Measurements from ENCODE around the gene SETMAR.
"Not testable (repeated sequence)": the region's sequence is repeated elsewhere in the genome, so short reads cannot be mapped to it uniquely, and the experiment has no call there.

SETMAR gene

DNA sequence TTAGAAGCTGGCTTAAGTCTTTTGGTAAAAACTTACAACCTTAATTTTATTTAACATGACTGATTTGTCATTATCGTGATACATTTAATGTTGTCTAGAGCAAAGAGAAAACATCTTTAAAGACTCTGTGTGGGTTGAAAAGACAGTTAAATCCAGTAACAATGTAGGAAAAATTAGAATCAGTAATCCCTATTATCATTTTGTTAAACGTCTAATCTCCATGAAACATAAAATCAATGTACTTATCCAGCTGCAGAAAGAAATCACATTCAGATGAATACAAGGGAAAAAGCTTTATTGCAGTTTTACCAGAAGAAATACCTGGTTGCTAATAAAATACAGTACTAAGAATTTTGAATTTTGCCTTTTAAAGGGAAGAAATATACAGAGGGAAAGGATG, 21.2 kb upstream of the SETMAR start:
- no peak for TF ChIP-seq CTCF (IDR thresholded peaks at IDR 0.05; ENCODE audit: extremely low read depth, insufficient read depth, missing control alignments)
- DNase-seq (ENCODE audit: low spot score), result no peak
- in situ Hi-C loops (cut with MboI; ENCODE audit: low pct_unique_long_range_greater_than_20kb, low sequenced_read_pairs, unreplicated experiment), result loop anchor here (25.0 kb wide), 1 partner anchor 1095 kb away; the partner anchor contains the start of gene CRBN

- no peak for DNase-seq (ENCODE audit: low spot score)
- in situ Hi-C loops (cut with MboI; ENCODE audit: low pct_unique_long_range_greater_than_20kb, low sequenced_read_pairs, unreplicated experiment), result loop anchor here (25.0 kb wide), 1 partner anchor 1098 kb away; the partner anchor contains the start of gene CRBN
- TF ChIP-seq CTCF (IDR thresholded peaks at IDR 0.05; ENCODE audit: extremely low read depth, insufficient read depth, missing control alignments), result no peak
Measured at GRCh38 chr3:4284865-4285264, 18.3 kb upstream of the SETMAR start.

GRCh38 chr3:4289044-4289443, 14.1 kb upstream of the SETMAR start:
- TF ChIP-seq CTCF (IDR thresholded peaks at IDR 0.05; ENCODE audit: extremely low read depth, insufficient read depth, missing control alignments), result no peak
- in situ Hi-C loops (cut with MboI; ENCODE audit: low pct_unique_long_range_greater_than_20kb, low sequenced_read_pairs, unreplicated experiment), result loop anchor here (25.0 kb wide), 1 partner anchor 1102 kb away; the partner anchor contains the start of gene CRBN
- no peak for DNase-seq (ENCODE audit: low spot score)

DNA sequence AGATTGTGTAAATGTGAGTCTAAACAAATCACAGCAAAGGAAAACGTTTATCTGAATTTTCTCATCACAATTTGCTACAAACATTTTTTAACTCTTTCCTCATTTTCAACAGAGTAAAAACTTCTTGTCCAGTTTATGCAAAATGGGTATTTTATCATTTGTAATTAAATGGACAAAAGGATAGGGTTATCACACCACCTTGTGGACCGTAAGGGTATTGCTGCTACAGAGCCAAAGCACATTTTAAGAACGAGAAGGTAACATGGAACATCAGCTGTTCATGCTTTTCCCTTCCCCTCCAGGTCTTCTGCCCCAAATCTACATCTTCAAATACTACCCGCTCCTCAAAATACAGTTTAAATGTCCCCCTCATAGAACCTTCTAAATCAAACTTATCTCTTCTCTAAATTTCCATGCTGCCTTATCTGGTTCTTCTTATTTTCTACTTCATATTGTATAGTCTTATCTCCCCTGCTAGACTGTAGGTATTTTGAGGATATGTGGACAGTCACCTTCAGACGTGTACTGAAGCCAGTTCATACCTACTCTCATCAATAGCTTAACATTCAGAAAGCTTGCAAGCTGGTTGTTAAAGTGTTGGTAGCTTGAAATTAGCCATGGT, 12.8 kb upstream of the SETMAR start:
- peak; percentile 38 for DNase-seq (ENCODE audit: low spot score)
- peak; percentile 86 for TF ChIP-seq CTCF (IDR thresholded peaks at IDR 0.05; ENCODE audit: extremely low read depth, insufficient read depth, missing control alignments)
- in situ Hi-C loops (cut with MboI; ENCODE audit: low pct_unique_long_range_greater_than_20kb, low sequenced_read_pairs, unreplicated experiment), result loop anchor here (25.0 kb wide), 1 partner anchor 1103 kb away; the partner anchor contains the start of gene CRBN

- in situ Hi-C loops (cut with MboI; ENCODE audit: low pct_unique_long_range_greater_than_20kb, low sequenced_read_pairs, unreplicated experiment), result loop anchor here (25.0 kb wide), 1 partner anchor 1105 kb away; the partner anchor contains the start of gene CRBN
- no peak for TF ChIP-seq CTCF (IDR thresholded peaks at IDR 0.05; ENCODE audit: extremely low read depth, insufficient read depth, missing control alignments)
- DNase-seq (ENCODE audit: low spot score), result no peak
Measured at GRCh38 chr3:4292301-4292700, 10.9 kb upstream of the SETMAR start.

DNA sequence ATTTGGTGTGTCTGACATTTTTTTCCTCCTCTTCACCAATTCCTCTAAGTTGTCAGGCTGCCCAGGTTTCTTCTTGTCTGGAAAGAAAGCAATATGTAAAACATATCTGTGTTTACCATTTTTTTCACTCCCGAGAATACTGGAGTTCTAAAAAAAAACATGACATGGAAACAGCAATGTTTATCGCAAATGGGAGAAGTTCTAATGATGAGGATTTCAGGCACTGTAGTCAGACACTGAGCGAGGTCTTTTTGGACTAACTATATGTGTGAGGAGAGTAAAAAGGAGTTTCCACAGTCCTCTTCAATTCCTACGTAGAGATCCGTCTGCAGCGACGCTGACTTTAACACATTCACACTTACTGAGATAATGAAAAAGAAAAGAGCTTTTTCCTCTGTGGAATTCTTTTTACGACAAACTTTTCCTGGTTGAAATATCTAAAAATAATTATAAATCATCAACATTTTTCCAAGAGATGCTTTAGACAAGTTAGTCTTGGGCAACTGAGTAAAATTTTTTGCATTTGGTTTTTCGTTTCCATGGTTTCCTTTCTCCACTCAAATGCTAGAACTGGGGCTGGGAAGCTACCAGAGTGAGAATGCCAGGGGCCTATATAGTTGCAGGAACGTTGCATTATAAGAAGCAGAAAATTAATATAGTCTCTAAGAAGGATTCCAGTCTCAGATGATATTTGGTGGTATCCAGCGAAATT, 8.4 kb upstream of the SETMAR start:
- in situ Hi-C loops (cut with MboI; ENCODE audit: low pct_unique_long_range_greater_than_20kb, low sequenced_read_pairs, unreplicated experiment), result loop anchor here (25.0 kb wide), 1 partner anchor 1107 kb away; the partner anchor contains the start of gene CRBN
- no peak for DNase-seq (ENCODE audit: low spot score)

GRCh38 chr3:4296454-4296853, 6.7 kb upstream of the SETMAR start:
- in situ Hi-C loops (cut with MboI; ENCODE audit: low pct_unique_long_range_greater_than_20kb, low sequenced_read_pairs, unreplicated experiment), result loop anchor here (25.0 kb wide), 1 partner anchor 1109 kb away; the partner anchor contains the start of gene CRBN

More for the DNA sequence above, 8.4 kb upstream of the SETMAR start:
- no peak for TF ChIP-seq CTCF (IDR thresholded peaks at IDR 0.05; ENCODE audit: extremely low read depth, insufficient read depth, missing control alignments)

More at GRCh38 chr3:4296454-4296853, 6.7 kb upstream of the SETMAR start:
- DNase-seq (ENCODE audit: low spot score), result not testable (repeated sequence)
